ENCODE results near the gene CNN3.

CNN3 gene

DNA sequence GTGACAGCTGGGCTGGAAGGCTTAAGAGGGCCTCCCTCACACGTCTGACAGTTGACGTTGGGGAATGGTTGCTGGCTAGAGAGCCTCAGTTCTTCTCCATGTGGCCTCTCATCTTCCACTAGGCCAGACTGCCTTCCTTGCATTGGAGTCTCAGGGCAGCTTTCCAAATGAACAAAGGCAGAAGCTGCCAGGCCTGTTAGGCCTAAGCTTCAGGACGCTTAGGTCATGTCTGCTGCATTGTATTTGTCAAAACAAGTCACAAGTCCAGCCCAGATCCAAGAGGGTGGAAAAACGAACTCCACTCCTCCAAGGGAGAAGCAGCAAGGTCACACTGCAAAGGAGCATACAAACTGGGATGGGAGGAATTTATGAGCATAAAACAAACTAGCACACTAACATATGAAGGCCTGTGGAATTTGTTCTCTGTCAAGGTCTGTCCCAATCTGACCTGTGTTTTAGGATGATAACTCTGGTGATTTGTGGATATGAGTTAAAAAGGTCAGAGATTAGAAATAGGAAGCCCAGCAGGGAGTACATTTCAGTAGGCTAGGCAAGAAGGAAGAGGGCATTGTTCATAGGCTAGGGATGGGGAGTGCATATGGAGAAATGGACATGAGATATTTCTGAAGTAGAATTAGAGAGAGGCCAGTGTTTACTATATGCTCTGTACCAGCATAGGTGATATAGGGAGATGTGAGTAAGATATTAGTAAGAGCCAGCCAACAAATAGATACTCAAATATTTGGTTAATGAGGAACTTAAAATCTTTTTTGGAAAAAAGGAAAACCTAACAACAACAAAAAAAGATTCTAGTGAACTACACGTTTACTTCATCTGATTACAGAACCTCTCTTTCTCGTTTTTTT, 29.1 kb upstream of the CNN3 start:
- TF ChIP-seq, protein P1, sequence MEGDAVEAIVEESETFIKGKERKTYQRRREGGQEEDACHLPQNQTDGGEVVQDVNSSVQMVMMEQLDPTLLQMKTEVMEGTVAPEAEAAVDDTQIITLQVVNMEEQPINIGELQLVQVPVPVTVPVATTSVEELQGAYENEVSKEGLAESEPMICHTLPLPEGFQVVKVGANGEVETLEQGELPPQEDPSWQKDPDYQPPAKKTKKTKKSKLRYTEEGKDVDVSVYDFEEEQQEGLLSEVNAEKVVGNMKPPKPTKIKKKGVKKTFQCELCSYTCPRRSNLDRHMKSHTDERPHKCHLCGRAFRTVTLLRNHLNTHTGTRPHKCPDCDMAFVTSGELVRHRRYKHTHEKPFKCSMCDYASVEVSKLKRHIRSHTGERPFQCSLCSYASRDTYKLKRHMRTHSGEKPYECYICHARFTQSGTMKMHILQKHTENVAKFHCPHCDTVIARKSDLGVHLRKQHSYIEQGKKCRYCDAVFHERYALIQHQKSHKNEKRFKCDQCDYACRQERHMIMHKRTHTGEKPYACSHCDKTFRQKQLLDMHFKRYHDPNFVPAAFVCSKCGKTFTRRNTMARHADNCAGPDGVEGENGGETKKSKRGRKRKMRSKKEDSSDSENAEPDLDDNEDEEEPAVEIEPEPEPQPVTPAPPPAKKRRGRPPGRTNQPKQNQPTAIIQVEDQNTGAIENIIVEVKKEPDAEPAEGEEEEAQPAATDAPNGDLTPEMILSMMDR (conservative IDR thresholded peaks at IDR 0.05; ENCODE audit: low read length): no peak
- H3K4me3 ChIP-seq (ENCODE audit: low read length): no peak overlapping the region
- DNase-seq (ENCODE audit: low read depth): peak; percentile 37

DNA sequence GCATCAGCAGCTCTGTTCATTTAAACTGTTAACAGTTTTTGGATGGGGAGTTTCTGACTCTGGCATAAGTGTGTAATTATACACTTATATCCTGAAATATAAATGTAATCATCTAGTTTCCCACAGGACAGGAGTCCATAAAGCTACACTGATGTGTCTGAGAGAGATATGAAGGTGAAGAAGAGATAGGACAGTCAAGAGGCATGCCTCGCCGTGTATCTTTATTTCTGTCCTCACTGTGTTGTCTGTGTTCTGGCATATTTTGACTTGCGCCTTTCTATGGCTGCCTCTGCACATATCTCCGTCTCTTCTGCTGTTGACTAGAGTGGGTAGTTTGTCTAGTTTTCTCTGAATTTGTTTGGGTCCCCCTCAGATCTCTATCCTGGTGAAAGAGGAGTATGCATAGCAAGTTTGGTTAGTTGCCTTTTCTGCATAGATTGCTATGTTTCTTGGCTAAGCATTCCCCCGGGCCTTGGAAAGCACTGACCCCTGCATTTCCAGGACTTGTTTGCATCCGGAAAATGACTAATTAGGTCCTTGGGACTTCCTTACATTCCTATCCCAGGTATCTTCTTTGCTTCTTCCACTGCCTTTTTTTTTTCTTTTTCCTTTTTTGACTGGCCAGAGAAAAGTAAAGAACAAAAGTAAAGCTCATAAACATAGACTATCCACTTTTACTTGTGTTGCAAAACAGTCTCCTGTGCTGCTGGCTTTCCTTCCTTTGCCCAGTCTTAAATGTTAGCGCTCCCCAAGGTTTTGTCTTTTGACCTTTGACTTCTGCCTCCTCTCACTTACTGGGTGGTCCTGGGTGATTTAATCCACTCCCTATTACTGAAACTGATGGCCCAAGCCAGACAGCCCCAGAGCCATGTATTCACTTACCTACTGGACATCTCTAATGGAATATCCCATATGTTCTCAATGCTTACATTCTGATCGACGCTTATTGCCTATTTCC, 27.6 kb upstream of the CNN3 start:
- no peak overlapping the region for H3K4me3 ChIP-seq (ENCODE audit: low read length)
- TF ChIP-seq, protein P1 (conservative IDR thresholded peaks at IDR 0.05; ENCODE audit: low read length): no peak
- no peak for DNase-seq (ENCODE audit: low read depth)

DNA sequence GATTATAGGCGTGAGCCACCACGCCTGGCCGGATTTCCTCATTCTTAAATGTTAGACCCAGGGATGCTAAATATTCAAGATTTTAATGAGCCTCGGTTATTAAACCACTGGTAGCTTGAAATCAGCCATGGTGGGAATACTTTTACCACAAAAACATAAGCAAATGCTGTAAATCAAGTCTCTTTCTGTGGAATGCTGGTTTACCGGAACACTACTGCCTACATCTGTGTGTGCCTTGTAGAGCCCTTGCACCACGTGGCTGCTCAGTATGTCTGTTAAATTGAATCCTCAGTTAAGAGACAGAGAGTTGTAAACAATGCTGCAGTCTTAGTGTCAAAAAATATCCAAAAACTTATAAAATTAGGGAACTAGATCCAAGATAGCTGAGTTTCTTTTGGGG, 26.8 kb upstream of the CNN3 start:
- no peak overlapping the region for H3K4me3 ChIP-seq (ENCODE audit: low read length)
- TF ChIP-seq, protein P1 (conservative IDR thresholded peaks at IDR 0.05; ENCODE audit: low read length): no peak
- peak; percentile 62 for DNase-seq (ENCODE audit: low read depth)

DNA sequence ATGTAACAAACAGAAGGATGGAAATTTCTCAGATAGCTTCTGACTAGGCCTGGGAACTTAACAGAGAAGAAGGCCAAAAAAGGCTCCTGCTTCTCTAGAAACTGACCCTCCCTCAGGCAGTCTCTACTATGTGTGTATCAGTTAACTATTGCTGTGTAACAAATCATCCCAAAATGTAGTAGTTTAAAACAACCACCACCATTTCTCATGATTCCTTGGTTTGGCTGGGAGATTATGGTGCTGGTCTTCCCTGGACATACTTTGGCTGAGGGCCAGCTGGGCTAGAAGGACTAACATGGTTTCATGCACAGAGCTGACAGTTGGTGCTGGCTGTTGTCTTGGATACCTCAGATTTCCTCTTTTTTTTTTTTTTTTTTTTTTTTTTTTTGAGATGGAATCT, 26.2 kb upstream of the CNN3 start:
- no peak overlapping the region for H3K4me3 ChIP-seq (ENCODE audit: low read length)
- TF ChIP-seq, protein P1 (conservative IDR thresholded peaks at IDR 0.05; ENCODE audit: low read length): no peak
- no peak for DNase-seq (ENCODE audit: low read depth)

DNA sequence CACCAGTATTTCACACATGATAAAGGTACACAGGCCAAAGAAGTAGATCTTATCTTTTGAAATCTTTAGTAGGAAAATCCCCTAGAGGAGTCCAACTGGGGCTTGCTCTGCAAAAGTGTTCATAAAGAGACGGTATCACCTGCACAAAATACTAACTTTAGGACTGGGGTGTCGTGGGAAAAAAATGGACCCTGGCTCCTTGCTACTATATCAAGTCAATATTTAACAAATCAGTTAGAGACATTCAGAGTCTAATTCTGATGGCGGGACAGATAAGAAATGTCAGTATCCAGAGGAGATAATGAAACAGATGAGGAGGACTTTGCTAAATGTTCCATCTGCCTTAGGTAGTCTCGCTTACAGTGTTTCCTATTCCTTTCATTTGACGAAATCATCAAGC, 25.6 kb upstream of the CNN3 start:
- TF ChIP-seq, protein P1 (conservative IDR thresholded peaks at IDR 0.05; ENCODE audit: low read length): no peak
- no peak overlapping the region for H3K4me3 ChIP-seq (ENCODE audit: low read length)
- DNase-seq (ENCODE audit: low read depth): no peak

DNA sequence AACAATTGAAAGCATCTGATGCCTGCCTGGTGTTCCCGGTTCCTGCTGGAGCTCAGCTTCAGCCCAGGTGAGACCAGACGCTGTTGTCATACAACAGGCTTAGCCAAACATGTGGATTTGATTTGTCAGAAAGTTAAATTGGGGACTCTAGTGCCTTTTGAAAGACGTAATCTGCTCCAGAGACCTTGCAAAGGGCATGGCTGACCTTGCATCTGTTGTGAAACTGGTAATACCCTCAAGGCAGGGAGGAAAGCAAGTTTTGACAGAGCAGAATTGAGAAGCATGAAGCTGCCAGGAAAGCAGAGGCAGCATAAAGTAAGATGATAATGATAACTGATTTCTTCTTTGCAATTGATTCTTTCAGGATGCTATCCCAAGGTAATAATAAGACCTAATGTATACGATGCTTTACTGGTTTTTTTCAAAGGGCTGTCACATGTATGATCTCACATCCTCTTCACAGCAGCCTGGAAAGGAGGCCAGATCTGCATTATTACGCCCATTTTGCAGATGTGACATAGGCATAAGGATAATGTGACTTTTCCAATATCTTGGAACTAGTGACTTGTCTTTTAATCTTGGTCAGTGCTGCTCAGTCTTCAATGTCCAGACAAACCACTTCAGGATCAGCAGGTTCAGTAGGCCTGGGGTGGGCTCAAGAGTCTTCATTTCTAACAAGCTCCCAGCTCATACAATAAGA, 24.7 kb upstream of the CNN3 start:
- H3K4me3 ChIP-seq (ENCODE audit: low read length): no peak overlapping the region
- TF ChIP-seq, protein P1 (conservative IDR thresholded peaks at IDR 0.05; ENCODE audit: low read length): no peak
- peak; percentile 45 for DNase-seq (ENCODE audit: low read depth)
